MG63 (cell line): ENCODE data around the gene HOOK2. TPM values are rescaled to one million over a fixed set of nuclear protein-coding genes. Genes with fewer than 3 reads are reported as not detected.

Experiments used
- DNase-seq: peaks from one replicate; pipeline ENCODE4 v3.0.0-alpha.2; 2020
- H3K27me3 ChIP-seq: fragments of 250-450 bp; sonication (Bioruptor Pico); 2 replicates; pipeline ENCODE4 v1.5.1; 2020; ENCODE audit warnings: mild to moderate bottlenecking, moderate library complexity
- H3K36me3 ChIP-seq: fragments of 250-450 bp; sonication (Bioruptor Pico); 2 replicates; pipeline ENCODE4 v1.5.1; 2020; ENCODE audit warnings: mild to moderate bottlenecking, moderate library complexity
- H3K4me3 ChIP-seq: fragments of 250-450 bp; sonication (Bioruptor Pico); 2 replicates; pipeline ENCODE4 v1.5.1; 2020; ENCODE audit warnings: mild to moderate bottlenecking, moderate library complexity
- H3K9me3 ChIP-seq: fragments of 250-450 bp; sonication (Bioruptor Pico); 2 replicates; pipeline ENCODE4 v1.5.1; 2020; ENCODE audit warnings: mild to moderate bottlenecking, moderate library complexity
- total RNA-seq: library from RNA; depleted of rRNA; stranded (reverse); fragments of >200 nt; shearing (Covaris generic); gene quantifications from 2 replicates; pipeline ENCODE4 v1.2.3, GENCODE V29; 2014; ENCODE audit warnings: low replicate concordance

The HOOK2 gene
- total RNA-seq, 1 experiment from 2014 or later: 48.2 TPM

- H3K4me3 ChIP-seq: no peak overlapping the region
- H3K36me3 ChIP-seq: peaks cover 29% of the 10 kb centered on the region
- no peak for DNase-seq
- H3K9me3 ChIP-seq: no peaks in the 10 kb centered on the region
- H3K27me3 ChIP-seq: no peaks in the 10 kb centered on the region
These were observed 21.8 kb upstream of the HOOK2 start for GRCh38 chr19:12797141-12797587.

- peak; percentile 81 for DNase-seq
- no peaks in the 10 kb centered on the region for H3K9me3 ChIP-seq
- H3K4me3 ChIP-seq: no peak overlapping the region
- no peaks in the 10 kb centered on the region for H3K27me3 ChIP-seq
- H3K36me3 ChIP-seq: peaks cover 33% of the 10 kb centered on the region
These were observed 21.1 kb upstream of the HOOK2 start for GRCh38 chr19:12796146-12797071.

GRCh38 chr19:12794971-12795381 is 19.6 kb upstream of the HOOK2 start:
- no peak overlapping the region for H3K4me3 ChIP-seq
- no peaks in the 10 kb centered on the region for H3K9me3 ChIP-seq
- H3K36me3 ChIP-seq: peaks cover 22% of the 10 kb centered on the region
- DNase-seq: no peak
- H3K27me3 ChIP-seq: no peaks in the 10 kb centered on the region

- no peak for DNase-seq
- Histone ChIP-seq H3K27me3 (no peaks in the 10 kb centered on the region), H3K4me3 (peak overlapping the region; percentile 89), H3K36me3 (peaks cover 16% of the 10 kb centered on the region), H3K9me3 (no peaks in the 10 kb centered on the region)
These were observed 19.0 kb upstream of the HOOK2 start for GRCh38 chr19:12794196-12794941.

- H3K9me3 ChIP-seq: no peaks in the 10 kb centered on the region
- H3K27me3 ChIP-seq: no peaks in the 10 kb centered on the region
- peak; percentile 100 for DNase-seq
- peaks cover 16% of the 10 kb centered on the region for H3K36me3 ChIP-seq
- peak overlapping the region; percentile 89 for H3K4me3 ChIP-seq
These were observed 18.2 kb upstream of the HOOK2 start for GRCh38 chr19:12793290-12794195.

- H3K27me3 ChIP-seq: no peaks in the 10 kb centered on the region
- peak overlapping the region; percentile 89 for H3K4me3 ChIP-seq
- no peak for DNase-seq
- H3K36me3 ChIP-seq: peaks cover 16% of the 10 kb centered on the region
- no peaks in the 10 kb centered on the region for H3K9me3 ChIP-seq
These were observed 17.5 kb upstream of the HOOK2 start for GRCh38 chr19:12792853-12793289.

GRCh38 chr19:12792051-12792852 is 16.9 kb upstream of the HOOK2 start:
- H3K27me3 ChIP-seq: no peaks in the 10 kb centered on the region
- peak overlapping the region; percentile 89 for H3K4me3 ChIP-seq
- peaks cover 16% of the 10 kb centered on the region for H3K36me3 ChIP-seq
- no peaks in the 10 kb centered on the region for H3K9me3 ChIP-seq
- peak; percentile 85 for DNase-seq

- H3K27me3 ChIP-seq: no peaks in the 10 kb centered on the region
- peak within 1 kb of the TSS; percentile 89 for H3K4me3 ChIP-seq
- peaks cover 16% of the 10 kb centered on the region for H3K36me3 ChIP-seq
- peak; percentile 100 for DNase-seq
- no peaks in the 10 kb centered on the region for H3K9me3 ChIP-seq
These were observed 16.1 kb upstream of the HOOK2 start, which contains the start of gene JUNB for GRCh38 chr19:12791345-12792050. Gene JUNB (plus strand): TSS chr19:12791486. CDS start chr19:12791772, 286 bp downstream.

- H3K27me3 ChIP-seq: no peaks in the 10 kb centered on the region
- no peaks in the 10 kb centered on the region for H3K9me3 ChIP-seq
- H3K4me3 ChIP-seq: peak overlapping the region; percentile 89
- H3K36me3 ChIP-seq: peaks cover 16% of the 10 kb centered on the region
- no peak for DNase-seq
These were observed 15.4 kb upstream of the HOOK2 start for GRCh38 chr19:12790628-12791344.

- H3K27me3 ChIP-seq: no peaks in the 10 kb centered on the region
- H3K36me3 ChIP-seq: peaks cover 16% of the 10 kb centered on the region
- peak; percentile 100 for DNase-seq
- H3K9me3 ChIP-seq: no peaks in the 10 kb centered on the region
- peak overlapping the region; percentile 89 for H3K4me3 ChIP-seq
These were observed 14.7 kb upstream of the HOOK2 start for GRCh38 chr19:12789904-12790619.

GRCh38 chr19:12789098-12789903 is 13.9 kb upstream of the HOOK2 start:
- H3K4me3 ChIP-seq: peak overlapping the region; percentile 89
- peaks cover 16% of the 10 kb centered on the region for H3K36me3 ChIP-seq
- no peak for DNase-seq
- no peaks in the 10 kb centered on the region for H3K27me3 ChIP-seq
- H3K9me3 ChIP-seq: no peaks in the 10 kb centered on the region

- Histone ChIP-seq H3K4me3 (peak overlapping the region; percentile 37), H3K36me3 (peaks cover 16% of the 10 kb centered on the region), H3K27me3 (no peaks in the 10 kb centered on the region), H3K9me3 (no peaks in the 10 kb centered on the region)
- DNase-seq: peak; percentile 96
These were observed 13.3 kb upstream of the HOOK2 start for GRCh38 chr19:12788682-12789097.

GRCh38 chr19:12788042-12788681 is 12.8 kb upstream of the HOOK2 start:
- peak overlapping the region; percentile 37 for H3K4me3 ChIP-seq
- DNase-seq: no peak
- H3K9me3 ChIP-seq: no peaks in the 10 kb centered on the region
- no peaks in the 10 kb centered on the region for H3K27me3 ChIP-seq
- H3K36me3 ChIP-seq: peaks cover 14% of the 10 kb centered on the region
